HG03575 (cell line): ENCODE results near the gene MATN3.
"Not testable (repeated sequence)": the region's sequence is repeated elsewhere in the genome, so short reads cannot be mapped to it uniquely, and the experiment has no call there.

Source experiments
- ATAC-seq: cut with Tn5 transposase; IDR thresholded peaks from one replicate; pipeline ENCODE4 v1.9.1; 2021; ENCODE audit not compliant: unreplicated experiment, insufficient number of reproducible peaks, low FRiP score; ENCODE audit errors: extremely low read depth

Gene MATN3, protein sequence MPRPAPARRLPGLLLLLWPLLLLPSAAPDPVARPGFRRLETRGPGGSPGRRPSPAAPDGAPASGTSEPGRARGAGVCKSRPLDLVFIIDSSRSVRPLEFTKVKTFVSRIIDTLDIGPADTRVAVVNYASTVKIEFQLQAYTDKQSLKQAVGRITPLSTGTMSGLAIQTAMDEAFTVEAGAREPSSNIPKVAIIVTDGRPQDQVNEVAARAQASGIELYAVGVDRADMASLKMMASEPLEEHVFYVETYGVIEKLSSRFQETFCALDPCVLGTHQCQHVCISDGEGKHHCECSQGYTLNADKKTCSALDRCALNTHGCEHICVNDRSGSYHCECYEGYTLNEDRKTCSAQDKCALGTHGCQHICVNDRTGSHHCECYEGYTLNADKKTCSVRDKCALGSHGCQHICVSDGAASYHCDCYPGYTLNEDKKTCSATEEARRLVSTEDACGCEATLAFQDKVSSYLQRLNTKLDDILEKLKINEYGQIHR

DNA sequence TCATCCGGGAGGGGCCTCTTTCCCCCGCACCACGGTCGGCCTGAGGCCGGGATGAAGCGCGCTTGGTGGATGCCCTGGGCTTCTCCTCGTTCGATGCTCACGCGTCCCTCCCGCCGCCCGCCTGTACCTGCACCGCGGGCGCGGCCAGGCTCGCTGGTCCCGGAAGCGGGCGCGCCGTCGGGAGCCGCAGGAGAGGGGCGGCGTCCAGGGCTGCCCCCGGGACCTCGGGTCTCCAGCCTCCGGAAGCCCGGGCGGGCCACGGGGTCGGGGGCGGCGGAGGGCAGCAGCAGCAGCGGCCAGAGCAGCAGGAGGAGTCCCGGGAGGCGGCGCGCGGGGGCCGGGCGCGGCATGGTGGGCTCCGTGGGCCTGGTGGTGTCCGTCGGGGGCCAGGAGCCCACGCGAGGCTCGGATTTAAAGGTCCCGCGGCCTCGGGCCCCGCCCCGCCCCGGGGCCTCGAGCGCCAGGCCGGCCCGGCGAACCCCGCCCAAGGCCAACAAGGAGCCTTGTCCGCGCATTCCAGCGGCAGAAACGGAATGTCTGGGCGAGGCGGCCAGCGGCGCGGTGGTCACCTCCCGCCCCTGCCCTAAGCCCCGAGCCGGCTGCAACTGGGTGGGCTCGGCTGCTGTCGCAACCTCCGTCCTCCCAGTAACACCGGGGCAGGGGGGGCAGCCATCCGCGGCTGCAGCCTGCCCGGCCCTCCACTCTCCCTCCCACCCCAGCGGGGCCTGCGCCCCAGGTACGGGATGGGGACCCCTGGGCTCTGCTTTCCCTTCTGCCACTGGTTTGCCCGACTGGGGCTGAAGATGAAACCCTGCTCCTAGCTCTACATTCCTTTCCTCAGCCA is at the start of gene MATN3:
Gene MATN3 (minus strand): TSS at position 387 of the 844 bp plus-strand sequence. CDS start 37 bp downstream, at position 350.
- no peak for ATAC-seq

DNA sequence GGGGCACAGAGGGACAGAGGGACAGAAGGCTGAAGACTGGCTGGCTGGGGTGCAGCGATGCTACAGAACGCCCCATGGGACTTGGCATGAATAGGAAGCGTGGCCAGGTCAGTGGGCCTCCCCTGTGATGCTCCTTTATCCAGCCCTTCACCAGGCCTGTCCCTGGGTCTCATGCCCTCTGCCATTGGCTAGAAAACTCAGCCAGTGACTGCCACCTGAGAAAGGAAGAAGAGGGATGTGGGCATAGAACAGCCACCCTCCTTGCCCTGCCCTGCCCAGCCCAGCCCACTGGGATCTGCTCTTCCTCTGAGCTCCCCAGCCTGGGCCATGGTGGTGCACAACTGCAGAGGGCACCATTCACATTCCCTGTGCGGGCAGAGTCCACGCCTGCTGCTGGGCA is 49.5 kb upstream of the MATN3 start:
- no peak for ATAC-seq

DNA sequence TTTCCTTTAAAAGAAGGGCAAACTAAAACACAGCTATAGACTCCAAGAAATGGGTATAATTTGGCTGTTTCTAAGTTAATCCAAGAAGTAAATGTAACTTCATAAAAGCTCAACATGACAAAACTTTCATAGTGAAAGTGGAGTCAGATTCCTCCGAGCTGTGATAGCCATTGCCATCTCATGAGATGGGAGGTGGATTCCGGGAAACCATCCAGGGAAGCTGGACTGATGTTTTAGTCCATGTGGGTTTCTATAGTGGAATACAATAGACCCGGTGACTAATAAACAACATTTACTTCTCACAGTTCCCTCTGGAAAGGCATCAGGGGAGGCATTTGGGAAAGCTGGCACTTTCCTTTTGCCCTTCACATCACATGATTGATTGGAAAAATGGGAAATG is 49.0 kb upstream of the MATN3 start:
- no peak for ATAC-seq

DNA sequence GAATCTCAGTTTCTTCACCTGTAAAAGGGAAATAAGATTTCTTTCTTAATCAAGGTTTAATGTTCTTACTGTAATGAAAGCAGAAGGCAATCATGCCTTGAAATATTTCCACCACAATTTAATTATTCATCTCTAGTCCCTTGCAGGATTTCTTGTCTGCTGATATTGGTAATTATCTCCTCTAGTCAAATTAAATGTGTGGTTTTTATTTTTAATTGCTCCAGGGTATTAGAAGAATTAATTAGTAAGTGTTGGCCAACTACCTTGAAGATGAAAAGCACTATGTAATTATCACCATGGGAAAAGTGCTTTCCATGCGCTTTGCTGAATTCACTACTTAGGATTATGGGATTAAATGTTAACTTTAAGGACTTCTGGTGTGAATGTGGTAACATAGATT is 47.6 kb upstream of the MATN3 start:
- ATAC-seq = no peak

DNA sequence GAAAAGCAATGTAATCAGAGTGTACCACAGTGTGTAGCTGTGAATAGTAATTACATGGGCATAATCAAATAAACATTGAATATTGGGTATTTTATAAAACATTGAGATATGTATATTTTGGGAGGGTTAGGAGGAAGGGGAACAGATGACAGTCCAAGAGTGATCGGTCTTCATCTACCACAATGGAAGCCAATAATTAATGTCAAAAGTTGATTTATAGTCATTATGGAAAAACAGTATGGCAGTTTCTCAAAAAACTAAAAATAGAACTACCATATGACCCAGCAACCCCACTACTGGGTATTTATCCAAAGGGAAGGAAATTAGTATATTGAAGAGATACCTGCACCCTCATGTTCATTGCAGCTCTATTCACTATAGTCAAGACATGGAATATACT is 44.8 kb upstream of the MATN3 start:
- ATAC-seq = no peak

DNA sequence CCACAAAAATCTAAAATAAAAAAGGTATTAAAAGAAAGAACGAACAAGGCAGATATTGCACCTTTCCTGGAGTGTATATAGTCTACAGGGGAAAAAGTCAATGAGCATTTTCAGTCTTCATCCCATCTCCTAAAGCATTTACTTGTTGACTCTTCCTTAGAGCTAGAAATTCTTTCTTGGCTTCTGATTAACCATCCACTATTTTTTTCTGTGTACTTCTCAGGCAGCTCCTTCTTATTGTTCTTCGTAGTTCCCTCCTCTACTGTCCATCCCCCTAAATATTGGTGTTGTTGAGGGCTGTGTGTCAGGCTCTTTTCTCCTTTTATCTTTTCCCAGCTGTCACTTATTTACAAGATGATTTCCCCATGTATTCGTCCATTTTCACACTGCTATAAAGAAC is 42.5 kb upstream of the MATN3 start:
- ATAC-seq = no peak

DNA sequence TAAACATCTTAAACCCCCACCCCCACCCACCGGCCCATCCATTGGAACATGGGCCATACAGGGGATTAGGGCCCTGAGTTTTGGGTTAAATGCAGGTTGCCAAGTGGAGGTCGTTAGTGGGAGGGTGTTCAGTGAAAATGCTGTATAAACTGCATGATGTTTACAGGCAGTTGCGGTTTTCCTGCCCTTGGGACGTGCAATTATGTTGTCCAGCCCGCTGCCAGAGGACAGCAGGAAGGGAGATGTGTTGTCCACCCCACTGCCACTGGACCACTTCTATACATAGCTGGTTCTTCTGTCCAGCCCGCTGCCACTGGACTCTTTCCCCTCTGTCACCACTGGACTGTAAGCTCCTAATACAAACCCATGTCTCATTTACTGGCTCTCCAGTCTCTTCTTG is 41.7 kb upstream of the MATN3 start:
- ATAC-seq = no peak

DNA sequence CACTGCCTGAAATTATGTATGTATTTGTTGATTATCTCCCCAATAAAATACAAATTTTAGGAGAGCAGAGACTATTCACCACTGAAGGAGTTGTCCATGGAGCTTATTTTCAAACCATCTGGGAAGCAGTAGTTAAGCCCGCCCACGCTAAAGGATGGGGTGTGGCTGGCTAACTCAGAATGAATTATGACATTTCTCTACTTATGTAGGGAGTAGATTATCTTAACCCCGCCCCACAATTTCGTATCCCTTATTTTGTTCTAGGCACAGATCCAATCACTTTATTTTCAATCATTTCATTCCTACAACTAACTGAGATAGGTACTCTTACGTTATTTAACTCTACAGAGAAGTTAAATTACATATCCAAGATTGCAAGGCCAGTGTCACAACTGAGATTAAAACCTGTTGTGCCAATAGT is 40.4 kb upstream of the MATN3 start:
- ATAC-seq = no peak

DNA sequence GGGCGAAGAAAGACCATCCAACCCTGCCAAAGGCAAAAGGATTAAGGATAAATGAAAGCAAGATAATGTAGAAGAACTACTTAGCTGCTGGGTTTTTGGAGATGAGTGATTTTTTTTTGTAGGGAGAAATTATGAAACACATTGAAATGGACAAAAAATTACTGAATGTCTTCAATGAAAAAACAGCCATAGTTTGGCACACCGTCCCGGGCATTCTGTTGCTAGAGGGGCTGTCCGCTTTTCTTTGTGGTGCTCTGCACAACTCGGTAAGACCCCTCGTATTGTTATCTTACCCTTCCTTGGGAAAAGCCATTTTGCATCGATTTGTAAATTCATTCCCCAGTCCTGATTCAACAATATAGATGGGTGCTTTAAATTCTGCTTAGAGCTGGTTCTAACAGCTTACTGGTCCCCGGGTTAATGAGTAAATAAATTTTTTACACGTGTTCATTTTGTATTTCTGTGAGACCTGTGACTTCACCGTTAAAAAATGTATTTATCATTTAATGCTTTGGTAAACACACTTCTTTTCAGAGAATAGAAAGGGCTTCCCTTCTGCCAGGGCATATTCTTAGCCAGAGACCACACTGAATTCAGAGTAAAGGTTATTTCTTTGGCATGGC is 39.9 kb upstream of the MATN3 start:
- ATAC-seq = no peak

DNA sequence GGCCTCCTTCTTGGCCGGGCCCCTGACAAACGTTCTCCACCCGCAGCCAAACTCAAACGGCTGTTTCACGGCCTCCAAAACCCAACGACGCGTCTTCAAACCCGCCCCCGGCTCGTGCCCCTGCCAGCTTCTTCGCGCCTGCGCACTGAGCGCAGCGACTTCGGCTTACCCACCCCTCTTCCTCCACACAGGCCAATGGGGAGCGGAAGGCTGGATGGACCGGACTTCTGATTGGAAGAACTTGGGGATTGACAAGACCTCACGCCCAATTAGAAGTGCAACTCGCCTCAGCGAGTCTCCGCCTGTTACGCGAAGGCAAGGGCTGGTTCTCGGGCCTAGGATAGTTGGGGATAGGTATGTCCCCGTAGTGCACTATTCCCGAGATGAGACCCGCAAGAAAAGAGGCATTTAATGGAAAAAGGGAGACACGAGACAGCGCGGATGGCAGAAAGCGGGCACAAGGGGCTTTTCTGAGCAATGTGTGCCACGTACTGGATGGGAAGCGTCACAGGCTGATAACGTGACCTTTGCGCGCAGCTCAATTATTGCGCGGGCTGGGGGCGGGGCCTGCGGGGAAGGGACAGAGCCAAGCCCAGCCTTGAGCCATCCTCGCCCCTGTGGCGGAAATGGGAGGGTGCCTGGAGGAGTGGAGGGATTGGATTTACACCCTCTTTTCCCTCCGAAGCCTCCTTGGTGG is 39.2 kb upstream of the MATN3 start, which contains the start of gene LAPTM4A:
Gene LAPTM4A (minus strand): TSS at position 97 of the 697 bp plus-strand sequence. CDS start 108 bp downstream, outside the sequence.
- peak; percentile 86 for ATAC-seq

DNA sequence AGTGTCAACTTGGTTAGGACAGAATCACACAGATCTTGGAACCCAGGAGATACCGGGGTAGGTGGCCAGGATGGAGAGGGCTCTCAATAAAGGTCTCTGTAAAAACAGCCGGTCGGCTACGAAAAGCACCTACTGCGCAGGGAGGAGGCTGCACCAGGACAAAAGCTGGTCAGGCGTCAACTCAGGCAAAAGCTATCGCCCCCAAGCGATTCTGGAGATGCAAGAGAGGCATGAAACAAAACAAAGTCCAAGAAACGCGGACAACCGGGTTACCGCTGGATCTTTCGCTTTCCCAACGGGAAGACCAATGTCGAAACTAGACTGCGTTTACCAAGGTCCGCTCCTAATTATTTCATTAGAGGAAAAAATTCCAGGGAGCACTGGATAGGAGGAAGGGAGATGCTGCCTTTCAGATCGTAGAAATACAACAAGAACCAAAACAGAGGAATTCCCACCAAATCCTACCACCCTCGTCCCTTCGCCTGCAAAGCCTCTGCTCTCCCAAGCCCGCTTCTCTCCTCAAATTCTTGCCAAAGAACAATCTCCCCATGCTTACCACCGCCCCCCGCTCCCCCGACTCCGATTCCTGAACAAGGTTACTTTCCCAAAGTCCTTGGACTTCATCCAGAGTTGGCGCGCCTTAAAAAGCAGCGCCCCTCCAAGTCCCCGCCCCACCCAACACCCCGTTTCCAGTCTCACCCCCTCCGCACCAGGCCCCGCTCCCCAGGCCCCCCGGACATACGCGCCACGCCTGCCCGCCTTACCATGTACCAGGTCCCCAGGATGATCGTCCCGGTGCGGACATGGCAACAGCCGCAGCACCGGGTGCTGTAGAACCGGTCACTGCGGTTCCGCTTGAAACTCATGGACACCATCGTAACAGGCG is 38.4 kb upstream of the MATN3 start:
- ATAC-seq = peak; percentile 7

DNA sequence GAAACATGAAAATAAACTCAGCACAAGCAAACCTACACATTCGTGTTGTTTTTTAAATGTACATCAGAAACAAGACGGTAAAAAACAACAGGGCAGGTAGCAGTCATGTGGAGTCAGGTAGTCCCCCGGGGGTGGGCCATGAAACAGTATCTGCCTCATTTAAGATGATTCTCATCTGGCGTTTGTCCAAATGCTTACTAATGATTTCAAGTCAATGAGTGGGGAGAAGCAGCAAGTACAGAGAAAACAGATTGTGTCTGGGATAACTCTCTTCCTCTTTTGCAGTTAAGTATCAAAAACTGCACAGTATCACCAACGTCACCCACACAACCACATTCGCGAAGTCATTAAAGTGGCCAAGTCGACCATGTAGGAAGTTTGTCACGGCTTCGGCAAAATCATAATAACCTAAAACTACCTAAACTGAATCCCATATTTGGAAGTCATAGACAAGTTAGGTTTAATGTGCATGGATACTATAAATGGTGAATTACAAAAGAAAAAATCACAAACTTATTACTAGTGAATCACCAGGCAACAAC is 37.7 kb upstream of the MATN3 start:
- no peak for ATAC-seq

DNA sequence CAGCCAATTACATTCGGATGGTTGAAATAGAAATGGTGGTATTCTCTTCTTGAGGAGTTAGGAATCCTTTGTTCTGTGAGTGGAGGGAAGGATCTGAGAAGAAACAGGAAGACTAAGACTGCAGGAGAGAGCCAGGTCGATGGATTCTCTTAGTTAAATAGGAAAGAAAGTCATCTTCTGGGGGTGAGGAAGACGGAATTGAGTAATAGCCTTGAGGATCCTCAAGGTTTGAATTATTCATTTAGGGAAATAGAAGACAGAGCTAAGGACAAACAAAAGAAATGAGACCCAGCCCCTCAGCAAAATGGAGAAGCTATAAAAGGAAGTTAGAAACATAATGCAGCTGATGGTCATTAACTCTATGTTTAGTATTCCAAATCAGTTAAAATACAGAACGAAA is 37.2 kb upstream of the MATN3 start:
- ATAC-seq = no peak

DNA sequence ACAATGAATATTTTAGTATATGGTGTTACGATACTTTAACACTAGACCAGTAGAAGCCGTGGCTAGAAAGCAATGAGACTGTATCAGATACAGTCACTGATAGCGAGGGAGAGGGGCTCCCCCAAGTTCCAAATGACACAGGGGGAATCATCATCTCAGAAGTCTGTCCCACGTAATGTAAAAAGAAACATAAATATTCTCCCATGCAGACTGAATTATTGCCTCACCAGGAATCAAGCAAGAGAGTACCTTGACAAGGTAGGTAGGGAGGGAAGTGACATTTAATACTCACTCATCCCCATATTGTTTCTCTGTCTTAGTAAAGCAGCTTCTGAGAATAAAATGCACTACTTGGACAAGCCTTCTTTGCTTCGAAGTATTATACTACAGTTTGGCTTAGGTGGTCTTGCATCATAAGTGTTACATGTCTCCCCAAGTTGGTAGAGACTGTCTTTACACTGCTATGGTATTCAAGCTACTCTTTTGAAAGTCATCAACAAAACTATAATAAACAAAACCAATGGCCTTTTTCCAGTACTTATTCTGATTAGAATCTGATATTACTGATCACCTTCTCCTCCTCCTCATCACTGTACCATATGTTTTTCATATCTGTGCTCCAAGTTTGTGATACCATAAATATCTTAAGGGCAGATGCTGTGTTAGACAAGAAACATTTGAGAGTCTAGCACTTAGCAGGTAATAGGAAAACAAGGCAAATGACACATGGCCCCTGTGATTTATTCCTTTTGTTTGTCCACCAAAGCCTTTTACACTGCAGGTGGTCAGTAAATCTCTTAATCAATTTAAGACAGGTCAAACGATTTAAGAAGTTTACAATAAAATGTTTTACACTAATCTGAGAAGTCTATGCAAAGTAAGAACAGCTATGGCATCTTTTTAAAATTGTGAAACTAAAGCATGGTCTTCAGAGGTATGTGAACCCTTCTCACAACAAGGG is 36.3 kb upstream of the MATN3 start:
- ATAC-seq = no peak

DNA sequence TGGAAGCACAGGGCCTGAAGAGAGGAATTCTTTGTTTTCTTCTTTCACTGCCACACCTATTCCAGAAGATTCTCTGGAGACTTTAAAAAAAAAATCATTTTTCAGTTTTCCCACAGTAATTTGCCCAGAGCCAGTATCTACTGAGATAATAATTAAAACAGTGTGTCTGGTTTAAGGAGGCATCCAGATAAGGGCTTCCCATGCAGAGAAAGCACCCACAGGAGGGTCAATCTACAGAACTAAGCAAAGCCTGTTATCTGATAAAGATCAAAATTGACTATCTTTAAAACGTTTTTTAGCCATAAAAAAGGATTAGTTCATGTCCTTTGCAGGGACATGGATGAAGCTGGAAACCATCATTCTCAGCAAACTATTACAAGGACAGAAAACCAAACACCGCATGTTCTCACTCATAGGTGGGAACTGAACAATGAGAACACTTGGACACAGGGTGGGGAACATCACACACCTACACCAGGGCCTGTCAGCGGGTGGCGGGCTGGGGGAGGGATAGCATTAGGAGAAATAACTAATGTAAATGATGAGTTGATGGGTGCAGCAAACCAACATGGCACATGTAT is 33.3 kb upstream of the MATN3 start:
- not testable (repeated sequence) for ATAC-seq

DNA sequence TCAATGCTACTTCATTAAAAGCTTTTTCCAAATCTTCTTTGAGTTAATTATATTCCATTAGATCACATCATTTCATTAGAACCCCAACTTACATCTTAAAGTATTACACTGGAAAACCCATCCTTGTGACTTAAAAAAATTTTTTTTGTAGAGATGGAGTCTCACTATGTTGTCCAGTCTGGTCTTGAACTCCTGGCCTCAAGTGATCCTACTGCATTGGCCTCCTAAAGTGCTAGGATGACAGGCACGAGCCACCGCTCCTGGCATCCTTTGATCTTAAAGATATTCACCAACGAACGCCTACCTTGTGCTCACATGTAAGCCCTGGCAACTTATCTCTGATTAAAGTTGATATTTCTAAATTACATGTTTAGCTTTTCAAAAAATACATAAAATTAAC is 32.3 kb upstream of the MATN3 start:
- no peak for ATAC-seq
